Measurements from ENCODE around the gene PGBD5.

- TF ChIP-seq, protein P1, sequence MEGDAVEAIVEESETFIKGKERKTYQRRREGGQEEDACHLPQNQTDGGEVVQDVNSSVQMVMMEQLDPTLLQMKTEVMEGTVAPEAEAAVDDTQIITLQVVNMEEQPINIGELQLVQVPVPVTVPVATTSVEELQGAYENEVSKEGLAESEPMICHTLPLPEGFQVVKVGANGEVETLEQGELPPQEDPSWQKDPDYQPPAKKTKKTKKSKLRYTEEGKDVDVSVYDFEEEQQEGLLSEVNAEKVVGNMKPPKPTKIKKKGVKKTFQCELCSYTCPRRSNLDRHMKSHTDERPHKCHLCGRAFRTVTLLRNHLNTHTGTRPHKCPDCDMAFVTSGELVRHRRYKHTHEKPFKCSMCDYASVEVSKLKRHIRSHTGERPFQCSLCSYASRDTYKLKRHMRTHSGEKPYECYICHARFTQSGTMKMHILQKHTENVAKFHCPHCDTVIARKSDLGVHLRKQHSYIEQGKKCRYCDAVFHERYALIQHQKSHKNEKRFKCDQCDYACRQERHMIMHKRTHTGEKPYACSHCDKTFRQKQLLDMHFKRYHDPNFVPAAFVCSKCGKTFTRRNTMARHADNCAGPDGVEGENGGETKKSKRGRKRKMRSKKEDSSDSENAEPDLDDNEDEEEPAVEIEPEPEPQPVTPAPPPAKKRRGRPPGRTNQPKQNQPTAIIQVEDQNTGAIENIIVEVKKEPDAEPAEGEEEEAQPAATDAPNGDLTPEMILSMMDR (IDR thresholded peaks at IDR 0.05; ENCODE audit: low read depth, low read length): no peak
- TF ChIP-seq EZH2phosphoT487 (IDR thresholded peaks at IDR 0.05; ENCODE audit: low read depth): no peak
Measured at GRCh38 chr1:230414694-230415093, 11.4 kb downstream of the PGBD5 start.
